ENCODE results near the gene NEFH. TPM values are rescaled to one million over a fixed set of nuclear protein-coding genes. Genes with fewer than 3 reads are reported as not detected.
"Not testable (repeated sequence)": the region's sequence is repeated elsewhere in the genome, so short reads cannot be mapped to it uniquely, and the experiment has no call there.

Gene NEFH
- 0.98 TPM for polyA plus RNA-seq

- Mint-ChIP-seq H3K36me3 (peaks cover 1% of the 10 kb centered on the region), H3K27me3 (peaks cover 47% of the 10 kb centered on the region), H3K4me3 (peak within 1 kb of the TSS in 3 of 4 donors; percentile 52 to 87 (median 70)), H3K27ac (peak within 1 kb of the TSS; percentile 51 to 80 (median 67)), H3K4me1 (peaks cover 25 to 38% (median 31%) of the 10 kb centered on the region in 3 donors), H3K9me3 (peaks cover 0 to 2% (median 0%) of the 10 kb centered on the region in 3 donors)
These were observed at the start of gene NEFH for GRCh38 chr22:29479417-29480261. Gene NEFH, plus strand, starts transcription at chr22:29480218. Its CDS starts 45 bp downstream, at chr22:29480263.

GRCh38 chr22:29431986-29432385, 48.0 kb upstream of the NEFH start:
- Mint-ChIP-seq H3K4me1 (no peaks in the 10 kb centered on the region), H3K36me3 (no peaks in the 10 kb centered on the region), H3K9me3 (no peaks in the 10 kb centered on the region), H3K27ac (no peak overlapping the region), H3K27me3 (peaks cover 4% of the 10 kb centered on the region), H3K4me3 (no peak overlapping the region)

- Mint-ChIP-seq H3K4me1 (no peaks in the 10 kb centered on the region), H3K4me3 (no peak overlapping the region), H3K27ac (no peak overlapping the region), H3K9me3 (no peaks in the 10 kb centered on the region), H3K36me3 (no peaks in the 10 kb centered on the region), H3K27me3 (peaks cover 2% of the 10 kb centered on the region)
These were observed 46.2 kb upstream of the NEFH start for GRCh38 chr22:29433856-29434255.

GRCh38 chr22:29434288-29434687, 45.7 kb upstream of the NEFH start:
- Mint-ChIP-seq H3K9me3 (no peaks in the 10 kb centered on the region), H3K4me1 (no peaks in the 10 kb centered on the region), H3K27me3 (peaks cover 2% of the 10 kb centered on the region), H3K27ac (no peak overlapping the region), H3K36me3 (no peaks in the 10 kb centered on the region), H3K4me3 (no peak overlapping the region)

- no peaks in the 10 kb centered on the region for H3K9me3 Mint-ChIP-seq
- H3K27me3 Mint-ChIP-seq: peaks cover 2% of the 10 kb centered on the region
- no peak overlapping the region for H3K4me3 Mint-ChIP-seq
- no peaks in the 10 kb centered on the region for H3K4me1 Mint-ChIP-seq
- no peaks in the 10 kb centered on the region for H3K36me3 Mint-ChIP-seq
- peak overlapping the region in 1 of 3 donors; percentile 4 for H3K27ac Mint-ChIP-seq
These were observed 44.5 kb upstream of the NEFH start for GRCh38 chr22:29435236-29436136.

GRCh38 chr22:29438283-29438682, 41.7 kb upstream of the NEFH start, which contains the start of gene RFPL1:
Gene RFPL1, plus strand, starts transcription at chr22:29438583.
- H3K9me3 Mint-ChIP-seq, H3K36me3 Mint-ChIP-seq, H3K4me1 Mint-ChIP-seq, H3K27ac Mint-ChIP-seq, H3K27me3 Mint-ChIP-seq: not testable (repeated sequence)
- peak within 1 kb of the TSS in 2 of 4 donors; percentile 17 to 25 for H3K4me3 Mint-ChIP-seq

- H3K36me3 Mint-ChIP-seq: peaks cover 2% of the 10 kb centered on the region
- H3K27me3 Mint-ChIP-seq: peaks cover 3% of the 10 kb centered on the region
- H3K4me1 Mint-ChIP-seq: no peaks in the 10 kb centered on the region
- H3K9me3 Mint-ChIP-seq: no peaks in the 10 kb centered on the region
- no peak overlapping the region for H3K27ac Mint-ChIP-seq
- H3K4me3 Mint-ChIP-seq: no peak overlapping the region
These were observed 37.0 kb upstream of the NEFH start for GRCh38 chr22:29442976-29443375.

GRCh38 chr22:29443452-29443851, 36.6 kb upstream of the NEFH start:
- Mint-ChIP-seq H3K9me3 (no peaks in the 10 kb centered on the region), H3K27me3 (peaks cover 3% of the 10 kb centered on the region), H3K27ac (no peak overlapping the region), H3K36me3 (peaks cover 2% of the 10 kb centered on the region), H3K4me3 (no peak overlapping the region), H3K4me1 (peaks cover 0 to 2% (median 0%) of the 10 kb centered on the region in 3 donors)

GRCh38 chr22:29443861-29444792, 35.9 kb upstream of the NEFH start:
- peaks cover 3% of the 10 kb centered on the region for H3K27me3 Mint-ChIP-seq
- no peak overlapping the region for H3K4me3 Mint-ChIP-seq
- peak overlapping the region in 1 of 3 donors; percentile 7 for H3K27ac Mint-ChIP-seq
- peaks cover 2% of the 10 kb centered on the region for H3K36me3 Mint-ChIP-seq
- H3K9me3 Mint-ChIP-seq: no peaks in the 10 kb centered on the region
- peaks cover 0 to 3% (median 0%) of the 10 kb centered on the region in 3 donors for H3K4me1 Mint-ChIP-seq

- Mint-ChIP-seq H3K4me3 (no peak overlapping the region), H3K36me3 (peaks cover 2% of the 10 kb centered on the region), H3K9me3 (no peaks in the 10 kb centered on the region), H3K4me1 (peaks cover 0 to 3% (median 0%) of the 10 kb centered on the region in 3 donors), H3K27ac (no peak overlapping the region), H3K27me3 (peaks cover 3% of the 10 kb centered on the region)
These were observed 34.5 kb upstream of the NEFH start for GRCh38 chr22:29445508-29445907.

GRCh38 chr22:29447906-29448305, 32.1 kb upstream of the NEFH start:
- H3K27me3 Mint-ChIP-seq: peaks cover 3% of the 10 kb centered on the region
- H3K36me3 Mint-ChIP-seq: peaks cover 2% of the 10 kb centered on the region
- no peak overlapping the region for H3K27ac Mint-ChIP-seq
- H3K4me3 Mint-ChIP-seq: no peak overlapping the region
- H3K9me3 Mint-ChIP-seq: no peaks in the 10 kb centered on the region
- peaks cover 0 to 3% (median 3%) of the 10 kb centered on the region in 3 donors for H3K4me1 Mint-ChIP-seq

GRCh38 chr22:29449296-29449875, 30.6 kb upstream of the NEFH start:
- Mint-ChIP-seq H3K9me3 (no peaks in the 10 kb centered on the region), H3K27ac (no peak overlapping the region), H3K4me3 (no peak overlapping the region), H3K36me3 (peaks cover 2% of the 10 kb centered on the region), H3K27me3 (no peaks in the 10 kb centered on the region), H3K4me1 (peaks cover 0 to 3% (median 3%) of the 10 kb centered on the region in 3 donors)

GRCh38 chr22:29450222-29450621, 29.8 kb upstream of the NEFH start:
- Mint-ChIP-seq H3K4me1 (peaks cover 0 to 3% (median 3%) of the 10 kb centered on the region in 3 donors), H3K36me3 (peaks cover 2% of the 10 kb centered on the region), H3K9me3 (no peaks in the 10 kb centered on the region), H3K27me3 (no peaks in the 10 kb centered on the region), H3K4me3 (no peak overlapping the region), H3K27ac (no peak overlapping the region)

- Mint-ChIP-seq H3K36me3 (no peaks in the 10 kb centered on the region), H3K4me3 (no peak overlapping the region), H3K27ac (no peak overlapping the region), H3K9me3 (no peaks in the 10 kb centered on the region), H3K4me1 (peaks cover 0 to 3% (median 3%) of the 10 kb centered on the region in 3 donors), H3K27me3 (no peaks in the 10 kb centered on the region)
These were observed 28.2 kb upstream of the NEFH start for GRCh38 chr22:29451863-29452262.
